ENCODE measurements around the gene RHEX.
A peak's percentile ranks its signal among the peaks of the same experiment; 100 is the strongest.

RHEX gene

GRCh38 chr1:206106328-206107167, 53.6 kb downstream of the RHEX start:
- TF ChIP-seq, protein P1, sequence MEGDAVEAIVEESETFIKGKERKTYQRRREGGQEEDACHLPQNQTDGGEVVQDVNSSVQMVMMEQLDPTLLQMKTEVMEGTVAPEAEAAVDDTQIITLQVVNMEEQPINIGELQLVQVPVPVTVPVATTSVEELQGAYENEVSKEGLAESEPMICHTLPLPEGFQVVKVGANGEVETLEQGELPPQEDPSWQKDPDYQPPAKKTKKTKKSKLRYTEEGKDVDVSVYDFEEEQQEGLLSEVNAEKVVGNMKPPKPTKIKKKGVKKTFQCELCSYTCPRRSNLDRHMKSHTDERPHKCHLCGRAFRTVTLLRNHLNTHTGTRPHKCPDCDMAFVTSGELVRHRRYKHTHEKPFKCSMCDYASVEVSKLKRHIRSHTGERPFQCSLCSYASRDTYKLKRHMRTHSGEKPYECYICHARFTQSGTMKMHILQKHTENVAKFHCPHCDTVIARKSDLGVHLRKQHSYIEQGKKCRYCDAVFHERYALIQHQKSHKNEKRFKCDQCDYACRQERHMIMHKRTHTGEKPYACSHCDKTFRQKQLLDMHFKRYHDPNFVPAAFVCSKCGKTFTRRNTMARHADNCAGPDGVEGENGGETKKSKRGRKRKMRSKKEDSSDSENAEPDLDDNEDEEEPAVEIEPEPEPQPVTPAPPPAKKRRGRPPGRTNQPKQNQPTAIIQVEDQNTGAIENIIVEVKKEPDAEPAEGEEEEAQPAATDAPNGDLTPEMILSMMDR (IDR thresholded peaks at IDR 0.05; ENCODE audit: low read length, missing control alignments), result peak; percentile 90
- DNase-seq (ENCODE audit: low read depth), result peak; percentile 89
- no peak overlapping the region for H3K4me3 ChIP-seq (replicated peaks; ENCODE audit: low read depth, low read length)

DNA sequence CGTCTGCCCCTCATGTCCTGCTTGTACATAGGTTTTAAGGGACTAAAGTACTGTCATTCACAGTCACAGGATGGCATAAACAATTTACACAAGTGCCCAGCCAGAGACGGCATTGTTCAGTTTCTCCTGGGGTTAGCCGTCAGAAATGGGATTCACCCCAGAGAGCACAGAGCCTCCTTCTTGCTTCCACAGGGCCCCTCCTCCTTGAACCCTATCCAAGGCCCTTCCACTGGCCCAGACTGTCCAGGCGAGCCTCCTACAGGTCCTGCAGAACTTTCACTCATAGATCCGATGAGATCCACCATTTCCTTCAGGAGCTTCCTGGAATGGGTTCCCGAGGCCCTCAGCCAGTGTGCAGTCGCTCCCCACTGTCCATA, 54.2 kb downstream of the RHEX start:
- TF ChIP-seq, protein P1 (IDR thresholded peaks at IDR 0.05; ENCODE audit: low read length, missing control alignments), result no peak
- H3K4me3 ChIP-seq (replicated peaks; ENCODE audit: low read depth, low read length), result no peak overlapping the region
- no peak for DNase-seq (ENCODE audit: low read depth)

- no peak overlapping the region for H3K4me3 ChIP-seq (replicated peaks; ENCODE audit: low read depth, low read length)
- TF ChIP-seq, protein P1 (IDR thresholded peaks at IDR 0.05; ENCODE audit: low read length, missing control alignments), result no peak
- no peak for DNase-seq (ENCODE audit: low read depth)
Measured at GRCh38 chr1:206108635-206109034, 55.7 kb downstream of the RHEX start.

GRCh38 chr1:206109718-206110117, 56.7 kb downstream of the RHEX start:
- DNase-seq (ENCODE audit: low read depth), result no peak
- TF ChIP-seq, protein P1 (IDR thresholded peaks at IDR 0.05; ENCODE audit: low read length, missing control alignments), result no peak
- H3K4me3 ChIP-seq (replicated peaks; ENCODE audit: low read depth, low read length), result no peak overlapping the region

DNA sequence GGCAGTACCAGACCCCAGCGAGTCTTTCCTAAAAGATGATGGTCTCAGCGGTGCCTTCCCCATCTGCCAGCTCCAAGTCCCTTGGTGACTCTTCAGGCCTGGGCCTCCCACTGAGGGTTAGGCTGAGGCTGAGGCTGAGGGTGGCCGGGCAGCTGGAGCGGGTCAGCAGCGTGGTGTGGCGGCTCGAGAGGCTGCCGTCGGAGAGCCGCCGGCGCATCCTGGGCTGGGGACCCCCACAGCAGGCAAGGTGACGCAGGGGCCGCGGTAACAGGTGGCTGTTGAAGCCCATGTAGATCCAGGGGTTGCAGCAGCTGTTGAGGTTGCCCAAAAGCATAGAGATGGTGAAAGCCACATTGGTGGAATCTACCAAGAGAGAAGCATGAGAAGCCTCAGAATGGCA, 57.2 kb downstream of the RHEX start:
- TF ChIP-seq, protein P1 (IDR thresholded peaks at IDR 0.05; ENCODE audit: low read length, missing control alignments), result no peak
- H3K4me3 ChIP-seq (replicated peaks; ENCODE audit: low read depth, low read length), result no peak overlapping the region
- no peak for DNase-seq (ENCODE audit: low read depth)

- TF ChIP-seq, protein P1 (IDR thresholded peaks at IDR 0.05; ENCODE audit: low read length, missing control alignments), result no peak
- no peak overlapping the region for H3K4me3 ChIP-seq (replicated peaks; ENCODE audit: low read depth, low read length)
- no peak for DNase-seq (ENCODE audit: low read depth)
Measured at GRCh38 chr1:206110820-206111219, 57.8 kb downstream of the RHEX start.
